Activated naive CD4-positive, alpha-beta T cell treated with anti-CD3 and anti-CD28 coated beads for 36 hours (primary cell): Measurements from ENCODE around the gene INSL3. TPM values are rescaled to one million over a fixed set of nuclear protein-coding genes. Genes with fewer than 3 reads are reported as not detected.

Source experiments
- CTCF ChIA-PET: fragments of 350-600 bp; sonication (Branson Sonifier 250); formaldehyde crosslinking; loops from one replicate; lab custom pipeline; 2021; ENCODE audit warnings: antibody characterized with exemption; lab: Charles Lee
- DNase-seq: peaks from one replicate; pipeline ENCODE4 v3.0.0-alpha.2; 2020
- H3K27ac Mint-ChIP-seq: one replicate; pipeline ENCODE4 v1.8.0; 2021; ENCODE audit warnings: mild to moderate bottlenecking, mixed read lengths
- H3K27me3 Mint-ChIP-seq: one replicate; pipeline ENCODE4 v1.8.0; 2021; ENCODE audit warnings: low read depth, mixed read lengths
- H3K36me3 Mint-ChIP-seq: one replicate; pipeline ENCODE4 v1.8.0; 2021; ENCODE audit warnings: low read depth, mixed read lengths
- H3K4me1 Mint-ChIP-seq: one replicate; pipeline ENCODE4 v1.8.0; 2021; ENCODE audit warnings: low read depth, mixed read lengths
- H3K4me3 Mint-ChIP-seq: one replicate; pipeline ENCODE4 v1.8.0; 2021; ENCODE audit warnings: mild to moderate bottlenecking, moderate library complexity, mixed read lengths
- H3K9me3 Mint-ChIP-seq: one replicate; pipeline ENCODE4 v1.8.0; 2021; ENCODE audit warnings: mixed read lengths
- intact Hi-C: fragments of 100-400 bp; cut with micrococcal nuclease; formaldehyde crosslinking; loops from one replicate; pipeline ENCODE4 v1.15.1; 2023
- total RNA-seq, 2 experiments: library from RNA; stranded (reverse); gene quantifications; one replicate each; pipeline ENCODE4 v1.2.3, GENCODE V29; 2021

The INSL3 gene
- total RNA-seq, 2 experiments from 2014 or later: 5.7 to 5.9 TPM

DNA sequence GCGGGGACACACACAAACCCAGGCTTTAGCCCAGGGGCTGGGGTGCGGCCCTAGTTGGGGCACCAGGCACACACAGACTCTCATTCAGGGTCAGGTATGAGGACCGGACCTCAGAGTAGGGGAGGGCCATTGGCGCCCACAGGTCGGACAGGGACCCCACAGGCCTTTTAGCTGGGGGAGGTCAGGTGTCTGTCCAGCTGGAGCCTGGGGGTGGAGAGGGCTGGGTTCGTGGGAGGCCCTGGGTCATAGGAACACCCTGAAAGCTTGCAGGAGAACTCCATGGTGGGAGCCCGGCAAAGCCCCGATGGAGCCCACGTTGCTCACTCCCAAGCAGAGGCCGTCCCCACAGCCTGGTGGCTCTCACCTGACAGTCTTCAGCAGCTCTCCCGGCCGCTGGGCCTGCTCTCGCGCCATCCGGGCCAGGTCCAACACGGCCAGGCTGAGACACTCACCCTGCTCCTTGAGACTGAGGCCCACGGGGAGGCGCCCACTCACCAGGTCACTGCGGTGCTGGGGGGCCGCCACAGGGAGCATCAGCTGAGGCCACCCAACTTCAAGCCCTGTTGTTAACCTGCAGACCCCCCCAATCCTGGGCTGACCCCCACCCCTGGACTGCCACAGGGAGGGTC lies 21.5 kb upstream of the INSL3 start:
- peaks cover 71% of the 10 kb centered on the region for H3K36me3 Mint-ChIP-seq
- DNase-seq: no peak
- H3K9me3 Mint-ChIP-seq: no peaks in the 10 kb centered on the region
- CTCF ChIA-PET: interaction anchor here (0.6 to 0.9 kb wide), 3 partner anchors 13 to 87 kb away, joined by 3 to 5 read pairs (median 3); no protein-coding TSS in a partner anchor
- intact Hi-C loops: no loop called here
- no peak overlapping the region for H3K27ac Mint-ChIP-seq
- no peak overlapping the region for H3K4me3 Mint-ChIP-seq
- H3K27me3 Mint-ChIP-seq: no peaks in the 10 kb centered on the region
- H3K4me1 Mint-ChIP-seq: peaks cover 39% of the 10 kb centered on the region

- Mint-ChIP-seq H3K27me3 (no peaks in the 10 kb centered on the region), H3K27ac (no peak overlapping the region), H3K9me3 (no peaks in the 10 kb centered on the region), H3K4me3 (no peak overlapping the region), H3K36me3 (peaks cover 72% of the 10 kb centered on the region), H3K4me1 (peaks cover 39% of the 10 kb centered on the region)
- DNase-seq: peak; percentile 84
- CTCF ChIA-PET: interaction anchor here (0.7 kb wide), 1 partner anchor 14 kb away, joined by 3 read pairs; no protein-coding TSS in a partner anchor
- intact Hi-C loops: no loop called here
Observed at GRCh38 chr19:17841810-17842662, 20.7 kb upstream of the INSL3 start.

GRCh38 chr19:17841371-17841809 lies 20.1 kb upstream of the INSL3 start:
- DNase-seq: no peak
- intact Hi-C loops: no loop called here
- Mint-ChIP-seq H3K9me3 (no peaks in the 10 kb centered on the region), H3K27me3 (no peaks in the 10 kb centered on the region), H3K36me3 (peaks cover 74% of the 10 kb centered on the region), H3K4me1 (peaks cover 40% of the 10 kb centered on the region), H3K4me3 (no peak overlapping the region), H3K27ac (no peak overlapping the region)
- CTCF ChIA-PET: interaction anchor here (1.0 kb wide), 1 partner anchor 18 kb away, joined by 3 read pairs; the partner anchor contains the start of gene RPL18A

DNA sequence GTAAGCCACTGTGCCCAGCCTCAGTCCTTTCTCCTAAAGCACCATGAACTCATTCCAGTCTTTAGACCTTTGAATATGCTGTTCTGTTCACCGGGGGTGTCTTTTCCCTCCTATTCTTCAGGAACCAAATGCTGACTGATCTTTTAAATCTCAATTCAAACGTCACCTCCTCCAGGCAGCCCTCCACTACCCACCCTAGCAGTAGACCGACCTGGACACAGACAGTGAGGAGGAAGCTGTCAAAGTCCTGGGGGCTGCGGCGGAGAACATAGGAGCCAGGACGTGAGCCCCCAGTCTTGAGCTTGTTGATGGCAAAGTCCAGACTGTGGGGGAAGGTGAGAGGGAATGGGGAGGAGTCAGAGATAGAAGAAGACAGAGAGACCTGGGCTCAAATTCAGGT lies 18.7 kb upstream of the INSL3 start:
- no peak for DNase-seq
- no peaks in the 10 kb centered on the region for H3K9me3 Mint-ChIP-seq
- peaks cover 30% of the 10 kb centered on the region for H3K4me1 Mint-ChIP-seq
- peaks cover 79% of the 10 kb centered on the region for H3K36me3 Mint-ChIP-seq
- CTCF ChIA-PET: no interaction called here
- H3K4me3 Mint-ChIP-seq: no peak overlapping the region
- H3K27me3 Mint-ChIP-seq: no peaks in the 10 kb centered on the region
- no peak overlapping the region for H3K27ac Mint-ChIP-seq
- intact Hi-C loops: no loop called here

- Mint-ChIP-seq H3K36me3 (peaks cover 67% of the 10 kb centered on the region), H3K27ac (no peak overlapping the region), H3K4me1 (peaks cover 11% of the 10 kb centered on the region), H3K9me3 (no peaks in the 10 kb centered on the region), H3K4me3 (no peak overlapping the region), H3K27me3 (no peaks in the 10 kb centered on the region)
- intact Hi-C loops: no loop called here
- CTCF ChIA-PET: interaction anchor here (0.5 to 0.6 kb wide), 2 partner anchors 88 to 1122 kb away, joined by 3 to 4 read pairs; no protein-coding TSS in a partner anchor
- no peak for DNase-seq
Observed at GRCh38 chr19:17837972-17838371, 16.7 kb upstream of the INSL3 start.

GRCh38 chr19:17836530-17836929 lies 15.2 kb upstream of the INSL3 start:
- Mint-ChIP-seq H3K36me3 (peaks cover 76% of the 10 kb centered on the region), H3K27ac (peak overlapping the region; percentile 78), H3K9me3 (peaks cover 3% of the 10 kb centered on the region), H3K4me3 (no peak overlapping the region), H3K4me1 (peaks cover 11% of the 10 kb centered on the region), H3K27me3 (no peaks in the 10 kb centered on the region)
- no peak for DNase-seq
- CTCF ChIA-PET: no interaction called here
- intact Hi-C loops: no loop called here

GRCh38 chr19:17835182-17836006 lies 14.1 kb upstream of the INSL3 start:
- Mint-ChIP-seq H3K4me3 (no peak overlapping the region), H3K27me3 (no peaks in the 10 kb centered on the region), H3K4me1 (peaks cover 12% of the 10 kb centered on the region), H3K27ac (peak overlapping the region; percentile 78), H3K9me3 (peaks cover 3% of the 10 kb centered on the region), H3K36me3 (peaks cover 74% of the 10 kb centered on the region)
- CTCF ChIA-PET: interaction anchor here (1.6 kb wide), 1 partner anchor 17 kb away, joined by 4 read pairs; no protein-coding TSS in a partner anchor
- no peak for DNase-seq
- intact Hi-C loops: no loop called here

DNA sequence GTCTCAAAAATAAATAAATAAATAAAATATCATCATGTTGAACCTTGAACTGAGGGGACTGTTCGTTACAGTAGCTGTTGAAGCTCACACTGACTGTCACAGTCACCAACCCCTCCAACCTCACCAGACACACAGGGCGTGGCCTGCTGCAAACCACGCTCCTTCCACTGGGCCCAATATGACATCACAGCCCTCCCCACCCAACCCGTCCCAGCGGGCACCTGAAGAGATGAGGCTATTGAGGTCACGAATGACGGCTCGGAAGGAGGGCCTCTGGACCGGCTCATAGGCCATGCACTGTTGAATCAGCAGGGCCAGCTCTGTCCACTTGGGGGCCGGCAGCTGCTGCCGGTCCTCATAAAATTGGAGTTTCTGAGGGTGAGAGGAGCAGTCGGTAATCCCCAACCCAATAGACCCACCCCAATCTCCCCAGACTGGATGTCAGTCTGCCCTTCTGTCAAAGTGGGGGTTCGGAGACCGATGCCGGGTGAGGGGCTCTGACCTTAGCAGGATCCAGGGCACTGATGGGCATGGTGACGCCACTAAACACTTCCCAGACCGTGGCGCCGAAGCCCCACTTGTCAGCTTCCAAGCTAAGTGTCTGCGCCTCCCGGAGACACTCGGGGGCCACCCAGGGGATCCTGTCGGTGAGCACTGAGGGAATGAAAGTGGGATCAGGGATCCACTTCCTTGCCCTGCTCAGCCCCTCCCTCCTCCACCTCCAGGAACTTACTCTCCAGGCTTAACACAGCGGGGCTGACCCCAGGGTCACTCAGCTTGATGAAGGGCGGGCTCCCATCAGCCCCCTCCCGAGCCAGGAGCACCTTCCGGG lies 13.2 kb upstream of the INSL3 start:
- no peak for DNase-seq
- Mint-ChIP-seq H3K4me3 (no peak overlapping the region), H3K9me3 (peaks cover 3% of the 10 kb centered on the region), H3K4me1 (peaks cover 13% of the 10 kb centered on the region), H3K27ac (peak overlapping the region; percentile 78), H3K27me3 (no peaks in the 10 kb centered on the region), H3K36me3 (peaks cover 77% of the 10 kb centered on the region)
- intact Hi-C loops: no loop called here
- CTCF ChIA-PET: interaction anchor here (0.5 to 1.6 kb wide), 3 partner anchors 13 to 18 kb away, joined by 3 to 4 read pairs (median 4); no protein-coding TSS in a partner anchor

GRCh38 chr19:17832443-17833208 lies 11.3 kb upstream of the INSL3 start:
- Mint-ChIP-seq H3K36me3 (peaks cover 70% of the 10 kb centered on the region), H3K4me1 (peaks cover 11% of the 10 kb centered on the region), H3K9me3 (peaks cover 3% of the 10 kb centered on the region), H3K27me3 (no peaks in the 10 kb centered on the region), H3K4me3 (no peak overlapping the region), H3K27ac (no peak overlapping the region)
- no peak for DNase-seq
- intact Hi-C loops: no loop called here
- CTCF ChIA-PET: interaction anchor here (1.1 to 1.2 kb wide), 2 partner anchors 13 to 27 kb away, joined by 3 read pairs; partner anchors contain the start of gene RPL18A

GRCh38 chr19:17831419-17831888 lies 10.1 kb upstream of the INSL3 start:
- Mint-ChIP-seq H3K4me1 (peaks cover 9% of the 10 kb centered on the region), H3K9me3 (peaks cover 3% of the 10 kb centered on the region), H3K27ac (no peak overlapping the region), H3K27me3 (no peaks in the 10 kb centered on the region), H3K4me3 (no peak overlapping the region), H3K36me3 (peaks cover 67% of the 10 kb centered on the region)
- CTCF ChIA-PET: no interaction called here
- no peak for DNase-seq
- intact Hi-C loops: no loop called here
